HepG2 (cell line): ENCODE results near the gene CENPP. TPM values are rescaled to one million over a fixed set of nuclear protein-coding genes. Genes with fewer than 3 reads are reported as not detected.

Experiments used
- ATAC-seq: fragments of 200-7000 bp; cut with Tn5 transposase; 3 replicates; pipeline ENCODE4 v1.9.1; 2020; ENCODE audit warnings: mild to moderate bottlenecking, moderate library complexity
- BruUV-seq: library from RNA; stranded (reverse); fragments of 400-500 nt; replicated peaks from 2 replicates; lab custom pipeline; 2021; lab: Mats Ljungman, UMichigan
- CTCF ChIA-PET: fragments of 300-600 bp; formaldehyde crosslinking; extraction: SDS; loops from one replicate; lab custom pipeline; 2021; ENCODE audit warnings: low total read pairs, inconsistent platforms, low intra/inter-chr PET ratio; lab: Yijun Ruan, JAX
- POLR2A ChIA-PET: fragments of 350-600 bp; sonication (Branson Sonifier 250); formaldehyde crosslinking; loops from one replicate; lab custom pipeline; 2020; ENCODE audit warnings: antibody characterized with exemption, inconsistent platforms; lab: Yijun Ruan, JAX
- DNase-seq: peaks from one replicate; pipeline ENCODE4 v3.0.0-alpha.2; 2015; ENCODE audit warnings: low spot score
- FAIRE-seq: peaks from 3 replicates; lab custom pipeline; 2011; peaks lifted over from hg19 to GRCh38; lab: Jason Lieb, UNC
- H2AFZ ChIP-seq: one replicate; pipeline ENCODE4 v1.6.1; 2011; ENCODE audit warnings: low read length, inconsistent platforms
- H3K27ac ChIP-seq: fragments of 300-600 bp; 3 replicates; pipeline ENCODE4 v1.8.0; 2011; ENCODE audit warnings: mixed run types, mild to moderate bottlenecking, mixed read lengths, low read length, inconsistent platforms; ENCODE audit not compliant: insufficient read depth; ENCODE audit errors: extremely low read length
- H3K27me3 ChIP-seq, 2 experiments: fragments of 200-600 bp in 1 of 2; 2 replicates in 1 of 2; 3 replicates in 1 of 2; pipeline versions ENCODE4 v1.6.0 to v1.8.0; 2011; ENCODE audit warnings: low read length in 2 of 2, mild to moderate bottlenecking in 2 of 2, moderate library complexity in 2 of 2, inconsistent platforms in 1 of 2; ENCODE audit not compliant: insufficient read depth in 2 of 2, control insufficient read depth in 1 of 2
- H3K36me3 ChIP-seq, 2 experiments: fragments of 200-600 bp in 1 of 2; replicated peaks in 1 of 2; 2 replicates in 1 of 2; 3 replicates in 1 of 2; pipeline versions ENCODE4 v1.5.1 to v1.8.0; 2011; ENCODE audit warnings: low read length in 2 of 2, inconsistent platforms in 1 of 2; ENCODE audit not compliant: insufficient read depth in 2 of 2, control insufficient read depth in 1 of 2
- H3K4me1 ChIP-seq: 2 replicates; pipeline ENCODE4 v1.5.1; 2012; ENCODE audit warnings: low read length, inconsistent platforms; ENCODE audit not compliant: insufficient read depth
- H3K4me2 ChIP-seq: 2 replicates; pipeline ENCODE4 v1.6.0; 2011; ENCODE audit warnings: low read depth, low read length, inconsistent platforms
- H3K4me3 ChIP-seq, 3 experiments: fragments of 200-600 bp in 1 of 3; sonication (generic), shearing (Covaris generic) in 1 of 3; replicated peaks in 1 of 3; 2 replicates each; pipeline ENCODE4 v1.5.1; 2011 to 2016; ENCODE audit warnings: low read length in 3 of 3, inconsistent platforms in 2 of 3, low read depth in 2 of 3, mild to moderate bottlenecking in 2 of 3, control low read depth in 1 of 3, mixed read lengths in 1 of 3; ENCODE audit not compliant: insufficient read depth in 1 of 3
- H3K79me2 ChIP-seq: one replicate; pipeline ENCODE4 v1.6.1; 2011; ENCODE audit warnings: low read length, inconsistent platforms; ENCODE audit not compliant: insufficient read depth
- H3K9ac ChIP-seq: 2 replicates; pipeline ENCODE4 v1.6.0; 2011; ENCODE audit warnings: mild to moderate bottlenecking, low read depth, low read length, inconsistent platforms; ENCODE audit not compliant: insufficient read depth
- H3K9me3 ChIP-seq: 2 replicates; pipeline ENCODE4 v1.5.1; 2012; ENCODE audit warnings: mild to moderate bottlenecking, low read length
- H4K20me1 ChIP-seq: 2 replicates; pipeline ENCODE4 v1.6.0; 2011; ENCODE audit warnings: inconsistent platforms, mild to moderate bottlenecking, low read length, moderate library complexity; ENCODE audit not compliant: insufficient read depth
- HOXA9 ChIP-seq: sonication (generic); formaldehyde crosslinking; IDR thresholded peaks from 2 replicates; pipeline ENCODE4 v1.8.1; 2022; ENCODE audit warnings: missing genetic modification reagents, mild to moderate bottlenecking, moderate library complexity, borderline replicate concordance
- KLF15 ChIP-seq: sonication (generic); formaldehyde crosslinking; IDR thresholded peaks from 2 replicates; pipeline ENCODE4 v1.8.1; 2023; ENCODE audit warnings: borderline replicate concordance, mild to moderate bottlenecking, inconsistent platforms, missing genetic modification reagents, mixed read lengths
- SNAPC5 ChIP-seq: sonication (generic); formaldehyde crosslinking; IDR thresholded peaks from 2 replicates; pipeline ENCODE4 v1.8.1; 2023; ENCODE audit warnings: mild to moderate bottlenecking, missing genetic modification reagents, borderline replicate concordance
- ZBTB20 ChIP-seq: sonication (generic); formaldehyde crosslinking; IDR thresholded peaks from 2 replicates; pipeline ENCODE4 v1.8.1; 2023; ENCODE audit warnings: missing genetic modification reagents, low read depth, mild to moderate bottlenecking, borderline replicate concordance
- ZFP36L1 ChIP-seq: sonication (generic); formaldehyde crosslinking; IDR thresholded peaks from 2 replicates; pipeline ENCODE4 v1.8.0; 2022; ENCODE audit warnings: mild to moderate bottlenecking, missing genetic modification reagents, moderate library complexity
- ZMYM3 ChIP-seq: sonication (generic); formaldehyde crosslinking; IDR thresholded peaks from 2 replicates; pipeline ENCODE4 v1.5.1; 2020; ENCODE audit warnings: mild to moderate bottlenecking, missing genetic modification reagents
- ZNF296 ChIP-seq: sonication (generic); formaldehyde crosslinking; conservative IDR thresholded peaks from 2 replicates; pipeline ENCODE4 v1.5.0; 2020; ENCODE audit warnings: mild to moderate bottlenecking, missing genetic modification reagents
- WGBS: methylation state at CpG from one replicate; pipeline ENCODE4 v1.1.6; 2017; ENCODE audit warnings: low lambda C conversion rate; 5-methylcytosine and 5-hydroxymethylcytosine counted together
- in situ Hi-C: cut with HindIII; loops from 2 replicates; pipeline ENCODE4 v1.10.0; 2017; ENCODE audit warnings: low pct_unique_long_range_greater_than_20kb; ENCODE audit not compliant: extremely low pct_ligation_motif_present
- intact Hi-C: fragments of 100-400 bp; cut with micrococcal nuclease; formaldehyde crosslinking; loops from one replicate; pipeline ENCODE4 v1.10.0; 2022; ENCODE audit not compliant: unreplicated experiment
- polyA plus RNA-seq, 8 experiments: library from polyadenylated mRNA; depleted of rRNA in 3 of 8; stranded (reverse) in 7 of 8; unstranded in 1 of 8; fragments of >200 nt; fragmentation: Illumina TruSeq in 4 of 8; extraction: Trizol in 4 of 8; gene quantifications; 2 replicates each; pipeline versions ENCODE4 v1.2.1 to v1.2.3, GENCODE V29; 2011 to 2016; ENCODE audit warnings: low read depth in 4 of 8, missing spikeins in 1 of 8, mixed read lengths in 1 of 8; ENCODE audit not compliant: insufficient read depth in 1 of 8
- total RNA-seq, 5 experiments: library from RNA; depleted of rRNA; stranded (reverse); fragments of >200 nt; fragmentation: Illumina TruSeq; extraction: Trizol; gene quantifications; 2 replicates each; pipeline ENCODE4 v1.2.3, GENCODE V29; 2016; ENCODE audit warnings: low read depth in 1 of 5
- TF ChIP-seq, protein P1 (sequence below): IDR thresholded peaks from 2 replicates; pipeline ENCODE4 v1.4.0; 2020; ENCODE audit warnings: mild to moderate bottlenecking, missing genetic modification reagents

Gene CENPP
- total and polyA plus RNA-seq, 2 of the 13 experiments (the other 11 are each of a cell fraction or from before 2014, with no cell fraction given) = 2.0 to 11.4 TPM

GRCh38 chr9:92664394-92665152 lies 338.8 kb downstream of the CENPP start:
- intact Hi-C loops (no loop called here), in situ Hi-C loops (no loop called here)
- 90% methylated on average over 9 of the region's 13 CpGs for WGBS
- FAIRE-seq = no peak
- H2AFZ ChIP-seq = no peak overlapping the region
- no peak for ATAC-seq
- no peak for DNase-seq
- H3K4me1 ChIP-seq = peaks cover 34% of the 10 kb centered on the region
- ChIA-PET POLR2A (no interaction called here), CTCF (no interaction called here)
- no TSS peak for BruUV-seq
- TF ChIP-seq ZMYM3 (CRISPR knock-in tag) (no peak), KLF15 (CRISPR knock-in tag) (no peak), ZNF296 (CRISPR knock-in tag) (no peak), SNAPC5 (no peak), ZFP36L1 (no peak), HOXA9 (no peak), ZBTB20 (CRISPR knock-in tag) (no peak)
- TF ChIP-seq, protein P1, sequence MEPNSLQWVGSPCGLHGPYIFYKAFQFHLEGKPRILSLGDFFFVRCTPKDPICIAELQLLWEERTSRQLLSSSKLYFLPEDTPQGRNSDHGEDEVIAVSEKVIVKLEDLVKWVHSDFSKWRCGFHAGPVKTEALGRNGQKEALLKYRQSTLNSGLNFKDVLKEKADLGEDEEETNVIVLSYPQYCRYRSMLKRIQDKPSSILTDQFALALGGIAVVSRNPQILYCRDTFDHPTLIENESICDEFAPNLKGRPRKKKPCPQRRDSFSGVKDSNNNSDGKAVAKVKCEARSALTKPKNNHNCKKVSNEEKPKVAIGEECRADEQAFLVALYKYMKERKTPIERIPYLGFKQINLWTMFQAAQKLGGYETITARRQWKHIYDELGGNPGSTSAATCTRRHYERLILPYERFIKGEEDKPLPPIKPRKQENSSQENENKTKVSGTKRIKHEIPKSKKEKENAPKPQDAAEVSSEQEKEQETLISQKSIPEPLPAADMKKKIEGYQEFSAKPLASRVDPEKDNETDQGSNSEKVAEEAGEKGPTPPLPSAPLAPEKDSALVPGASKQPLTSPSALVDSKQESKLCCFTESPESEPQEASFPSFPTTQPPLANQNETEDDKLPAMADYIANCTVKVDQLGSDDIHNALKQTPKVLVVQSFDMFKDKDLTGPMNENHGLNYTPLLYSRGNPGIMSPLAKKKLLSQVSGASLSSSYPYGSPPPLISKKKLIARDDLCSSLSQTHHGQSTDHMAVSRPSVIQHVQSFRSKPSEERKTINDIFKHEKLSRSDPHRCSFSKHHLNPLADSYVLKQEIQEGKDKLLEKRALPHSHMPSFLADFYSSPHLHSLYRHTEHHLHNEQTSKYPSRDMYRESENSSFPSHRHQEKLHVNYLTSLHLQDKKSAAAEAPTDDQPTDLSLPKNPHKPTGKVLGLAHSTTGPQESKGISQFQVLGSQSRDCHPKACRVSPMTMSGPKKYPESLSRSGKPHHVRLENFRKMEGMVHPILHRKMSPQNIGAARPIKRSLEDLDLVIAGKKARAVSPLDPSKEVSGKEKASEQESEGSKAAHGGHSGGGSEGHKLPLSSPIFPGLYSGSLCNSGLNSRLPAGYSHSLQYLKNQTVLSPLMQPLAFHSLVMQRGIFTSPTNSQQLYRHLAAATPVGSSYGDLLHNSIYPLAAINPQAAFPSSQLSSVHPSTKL (CRISPR knock-in tag) = no peak
- H3K79me2 ChIP-seq = peaks cover 55% of the 10 kb centered on the region
- H3K9ac ChIP-seq = no peak overlapping the region
- peaks cover 4% of the 10 kb centered on the region; the same call in 1 of the 2 replicates for H4K20me1 ChIP-seq
- no peak overlapping the region for H3K4me2 ChIP-seq
- H3K36me3 ChIP-seq = peaks cover 2 to 12% of the 10 kb centered on the region in 2 experiments; a peak in 2 of 5 replicates
- no peak overlapping the region for H3K27ac ChIP-seq
- H3K9me3 ChIP-seq = no peaks in the 10 kb centered on the region
- H3K27me3 ChIP-seq = no peaks in the 10 kb centered on the region
- no peak overlapping the region for H3K4me3 ChIP-seq
